Mucosa of rectum (tissue), 2 donors: ENCODE data around the gene PLEKHH1.

Experiments
- H3K27ac ChIP-seq, 2 donors: one replicate each; pipeline ENCODE4 v1.7.0; 2013; ENCODE audit warnings: inconsistent platforms in 2 of 2, low read depth in 2 of 2, low read length in 2 of 2
- H3K27me3 ChIP-seq, 2 donors: one replicate each; pipeline ENCODE4 v1.7.0; 2013; ENCODE audit warnings: low read length in 2 of 2; ENCODE audit not compliant: control insufficient read depth in 2 of 2, insufficient read depth in 2 of 2
- H3K36me3 ChIP-seq, 2 donors: one replicate each; pipeline ENCODE4 v1.7.0; 2013; ENCODE audit warnings: low read length in 2 of 2; ENCODE audit not compliant: control insufficient read depth in 2 of 2, insufficient read depth in 2 of 2
- H3K4me1 ChIP-seq, 2 donors: one replicate each; pipeline ENCODE4 v1.7.0; 2013; ENCODE audit warnings: low read length in 2 of 2, mild to moderate bottlenecking in 1 of 2; ENCODE audit not compliant: control insufficient read depth in 2 of 2, insufficient read depth in 2 of 2
- H3K4me3 ChIP-seq, 2 donors: one replicate each; pipeline ENCODE4 v1.7.0; 2013; ENCODE audit warnings: low read length in 2 of 2
- H3K9ac ChIP-seq, 2 donors: one replicate each; pipeline ENCODE4 v1.7.0; 2013; ENCODE audit warnings: low read length in 2 of 2, low read depth in 1 of 2, mild to moderate bottlenecking in 1 of 2
- H3K9me3 ChIP-seq, 2 donors: one replicate each; pipeline ENCODE4 v1.7.0; 2013; ENCODE audit warnings: low read length in 2 of 2; ENCODE audit not compliant: control insufficient read depth in 2 of 2
- donor health status: healthy.
- donor health status: Normal muscosa, but diverticular disease.

PLEKHH1 gene

DNA sequence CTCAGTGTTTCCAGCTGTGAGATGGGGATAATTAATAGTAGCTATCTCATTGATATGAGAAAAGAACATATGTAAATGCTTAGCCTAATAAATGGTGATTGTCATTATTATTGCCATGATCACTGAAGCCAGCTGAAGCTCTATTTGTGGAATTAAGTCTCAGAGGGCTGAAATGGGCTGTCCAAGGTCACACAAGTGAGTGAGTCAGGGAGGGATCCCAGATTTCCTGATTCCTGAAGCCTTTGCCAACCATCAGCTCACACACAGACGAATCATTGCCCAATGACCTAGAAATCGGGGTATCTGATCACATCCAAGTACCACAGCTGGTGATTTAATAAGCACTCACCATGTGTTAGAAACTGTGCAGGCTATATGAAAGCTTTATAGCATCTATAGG, 23.0 kb upstream of the PLEKHH1 start:
- Histone ChIP-seq H3K4me3 (no peak overlapping the region), H3K27ac (no peak overlapping the region), H3K9ac (no peak overlapping the region), H3K36me3 (no peaks in the 10 kb centered on the region), H3K27me3 (no peaks in the 10 kb centered on the region), H3K4me1 (peaks cover 9 to 11% of the 10 kb centered on the region in 2 donors), H3K9me3 (no peaks in the 10 kb centered on the region)

DNA sequence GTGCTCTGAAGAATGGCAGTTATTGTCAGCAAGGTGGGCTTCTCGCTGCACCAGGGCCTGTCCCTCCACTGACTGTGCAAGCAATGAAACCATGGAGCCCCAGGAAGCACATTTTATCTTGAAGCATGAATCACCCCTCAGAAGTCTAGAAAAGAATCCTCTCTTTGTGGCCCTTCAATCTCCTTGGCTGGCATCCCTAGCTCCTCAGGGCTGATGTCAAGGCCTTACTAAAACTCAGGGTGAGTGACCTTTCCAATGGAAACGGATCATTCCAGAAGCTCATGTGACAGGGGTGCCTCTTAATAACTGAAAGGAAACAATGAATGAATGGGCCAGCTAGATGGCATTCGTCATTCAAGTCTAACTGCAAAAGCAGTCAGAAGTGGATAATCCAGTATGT, 22.3 kb upstream of the PLEKHH1 start:
- H3K4me3 ChIP-seq: no peak overlapping the region
- no peak overlapping the region for H3K27ac ChIP-seq
- H3K36me3 ChIP-seq: no peaks in the 10 kb centered on the region
- peaks cover 13 to 14% of the 10 kb centered on the region in 2 donors for H3K4me1 ChIP-seq
- no peaks in the 10 kb centered on the region for H3K9me3 ChIP-seq
- H3K27me3 ChIP-seq: no peaks in the 10 kb centered on the region
- no peak overlapping the region for H3K9ac ChIP-seq

DNA sequence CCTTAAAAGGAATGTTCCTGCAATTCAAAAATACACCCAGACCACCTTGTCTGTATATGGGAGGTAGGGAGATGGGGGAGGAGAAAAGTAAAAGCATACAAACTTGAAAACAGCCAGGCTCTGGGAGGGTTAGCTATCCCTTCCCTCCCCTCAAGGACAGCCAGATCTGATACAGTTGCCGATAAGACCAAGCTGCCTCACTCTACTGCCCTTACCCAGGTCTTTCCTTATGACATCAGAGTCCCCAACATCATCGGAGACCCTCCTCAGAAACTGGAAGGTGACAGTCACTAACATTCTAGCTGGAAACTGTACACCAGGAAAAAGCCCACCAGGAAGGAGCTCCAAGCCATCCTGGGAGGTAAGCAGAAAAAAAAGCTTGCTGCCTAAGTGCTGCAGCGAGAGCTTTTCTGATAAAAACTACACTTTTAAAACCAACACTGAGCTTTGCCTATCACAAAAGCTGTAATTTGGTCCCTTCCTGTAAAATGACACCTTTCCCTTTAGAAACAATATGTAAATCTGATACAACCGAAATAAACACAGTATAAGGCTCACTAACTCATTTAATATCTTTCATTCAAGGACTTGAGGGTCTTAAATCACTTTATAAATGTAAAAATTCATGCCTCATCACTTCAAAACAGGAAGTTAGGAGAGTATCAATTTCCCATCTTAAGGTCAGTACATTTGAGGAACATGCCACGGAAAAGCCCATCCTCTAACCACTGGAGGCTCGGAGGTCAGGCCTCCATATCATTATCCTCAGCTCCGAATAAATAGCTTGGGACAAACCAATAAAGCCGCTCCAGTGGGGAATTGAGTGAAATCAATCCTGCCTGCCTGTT, 20.4 kb upstream of the PLEKHH1 start:
- Histone ChIP-seq H3K9ac (no peak overlapping the region), H3K4me1 (peaks cover 13 to 17% of the 10 kb centered on the region in 2 donors), H3K36me3 (no peaks in the 10 kb centered on the region), H3K9me3 (no peaks in the 10 kb centered on the region), H3K27me3 (no peaks in the 10 kb centered on the region), H3K27ac (no peak overlapping the region), H3K4me3 (no peak overlapping the region)

DNA sequence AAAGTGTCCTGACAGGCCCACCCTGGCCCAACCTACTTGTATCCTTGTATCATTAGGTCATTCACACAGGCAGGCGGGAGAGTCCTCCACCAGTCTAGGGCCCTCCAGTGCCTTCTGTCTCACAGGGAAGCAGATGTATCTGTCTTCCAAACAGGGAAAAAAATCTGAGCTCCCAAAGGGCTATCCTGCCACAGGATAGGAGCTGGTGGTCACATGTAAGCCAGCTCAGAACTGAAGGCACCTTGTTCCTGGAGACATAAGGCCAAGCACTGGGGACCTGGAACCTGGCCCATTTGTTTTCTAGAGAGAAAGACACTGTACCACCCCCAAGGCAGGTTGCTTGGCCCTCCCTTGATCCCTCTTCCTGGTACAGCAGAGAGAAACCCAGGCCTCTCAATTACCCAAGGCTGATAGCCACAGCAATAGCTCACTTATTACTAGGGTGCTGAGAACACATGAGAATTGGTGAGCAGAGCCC, 19.4 kb upstream of the PLEKHH1 start:
- peak overlapping the region; percentile 22 to 74 for H3K27ac ChIP-seq
- H3K4me3 ChIP-seq: peak overlapping the region in 1 of 2 donors; percentile 74
- no peaks in the 10 kb centered on the region for H3K9me3 ChIP-seq
- H3K4me1 ChIP-seq: peaks cover 13 to 17% of the 10 kb centered on the region in 2 donors
- H3K9ac ChIP-seq: peak overlapping the region; percentile 24 to 70
- H3K27me3 ChIP-seq: no peaks in the 10 kb centered on the region
- H3K36me3 ChIP-seq: no peaks in the 10 kb centered on the region

DNA sequence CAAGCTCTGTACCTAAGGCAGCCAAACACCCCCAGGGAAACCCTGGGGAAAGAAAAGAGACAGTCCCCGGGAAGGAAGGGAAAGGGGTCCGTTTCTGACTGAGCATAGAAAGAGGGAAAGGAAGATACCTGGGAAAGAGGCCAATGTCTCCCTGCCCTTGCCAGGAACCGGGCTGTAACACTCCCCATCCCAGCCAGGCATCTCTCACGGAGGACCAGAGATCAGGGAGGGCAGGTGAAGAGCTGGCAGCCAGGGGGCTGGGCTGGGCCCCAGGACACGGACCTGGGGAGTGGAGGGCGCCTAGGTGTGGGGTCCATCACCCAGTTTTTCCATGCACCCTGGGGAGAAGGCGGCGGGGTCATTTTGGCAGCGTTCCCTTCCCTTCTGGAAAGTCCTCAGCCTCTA, 18.9 kb upstream of the PLEKHH1 start:
- Histone ChIP-seq H3K27ac (peak overlapping the region; percentile 22 to 74), H3K9ac (peak overlapping the region; percentile 63 to 70), H3K4me1 (peaks cover 13 to 17% of the 10 kb centered on the region in 2 donors), H3K9me3 (no peaks in the 10 kb centered on the region), H3K4me3 (peak overlapping the region; percentile 72 to 74), H3K36me3 (no peaks in the 10 kb centered on the region), H3K27me3 (no peaks in the 10 kb centered on the region)

DNA sequence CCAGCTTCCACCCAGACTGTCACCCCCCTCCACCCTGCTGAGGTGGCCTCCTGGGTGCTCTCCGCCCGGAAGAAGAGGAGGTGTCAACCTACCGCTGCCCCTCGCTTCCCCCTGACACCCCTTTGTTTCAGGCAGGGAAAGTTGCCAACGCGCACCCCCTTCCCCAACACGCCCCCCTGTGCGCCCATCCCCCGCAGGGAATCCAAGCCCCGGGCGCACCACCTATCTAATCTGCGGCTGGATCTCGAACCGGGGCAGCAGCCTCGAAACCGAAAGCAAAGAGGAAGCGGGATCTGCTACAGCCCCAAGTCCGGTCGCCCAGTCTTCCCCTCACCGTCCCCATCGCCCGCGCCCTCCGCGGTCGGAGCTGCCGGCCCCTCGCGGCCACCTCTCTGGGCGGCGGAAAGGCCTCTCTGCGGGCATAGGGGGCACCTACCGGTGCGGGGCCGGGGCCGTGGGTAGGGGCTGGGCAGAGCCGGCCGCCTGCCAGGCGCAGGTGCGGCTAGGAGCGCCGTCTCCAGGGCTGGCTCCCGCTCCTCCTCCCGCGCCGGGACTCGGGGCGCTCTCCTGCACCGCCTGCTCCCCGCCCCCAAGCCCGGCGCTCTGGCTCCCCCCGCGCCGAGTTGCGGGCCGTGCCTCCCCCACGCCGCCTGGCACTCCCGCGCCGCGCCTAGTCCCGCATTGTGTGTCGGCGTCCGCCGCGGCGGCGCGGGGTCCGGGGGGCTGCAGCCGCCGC, 18.3 kb upstream of the PLEKHH1 start:
- no peaks in the 10 kb centered on the region for H3K9me3 ChIP-seq
- H3K9ac ChIP-seq: peak overlapping the region; percentile 63 to 70
- H3K36me3 ChIP-seq: no peaks in the 10 kb centered on the region
- peaks cover 13 to 17% of the 10 kb centered on the region in 2 donors for H3K4me1 ChIP-seq
- H3K27ac ChIP-seq: peak overlapping the region; percentile 52 to 74
- no peaks in the 10 kb centered on the region for H3K27me3 ChIP-seq
- H3K4me3 ChIP-seq: peak overlapping the region; percentile 72 to 74

DNA sequence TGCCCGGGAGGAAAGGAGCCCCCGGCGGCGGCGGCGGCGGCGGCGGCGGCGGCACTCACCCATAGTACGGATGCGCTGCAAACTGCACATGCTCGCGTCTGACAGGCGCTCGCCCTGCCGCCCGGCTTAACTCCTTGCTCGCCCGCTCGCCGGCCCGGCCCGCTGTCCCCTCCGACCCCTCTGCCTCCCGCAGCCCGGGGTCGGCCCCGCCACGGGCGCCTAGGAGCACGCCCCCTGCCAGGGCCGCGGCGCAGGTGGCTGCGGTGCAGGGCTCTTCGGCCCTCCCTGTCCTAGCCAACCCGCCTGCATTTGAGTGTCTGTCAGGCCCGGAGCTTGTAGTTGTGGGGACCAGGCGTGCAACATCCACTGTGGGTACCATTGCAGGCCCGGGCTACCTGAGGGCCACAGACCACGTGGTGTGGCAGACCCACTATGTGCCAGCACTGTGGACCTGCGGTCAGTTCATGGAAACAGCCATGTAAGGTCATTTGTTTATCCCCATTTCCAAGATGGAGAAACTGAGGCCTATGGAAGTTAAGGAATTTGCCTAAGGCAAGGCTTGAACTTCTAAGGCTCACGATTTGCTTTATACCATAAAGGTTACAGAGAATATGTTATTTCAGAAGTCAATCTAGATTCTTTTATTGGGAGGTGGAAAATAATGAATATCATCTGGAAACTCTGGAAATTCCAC, 17.6 kb upstream of the PLEKHH1 start:
- Histone ChIP-seq H3K36me3 (no peaks in the 10 kb centered on the region), H3K27ac (peak overlapping the region in 1 of 2 donors; percentile 74), H3K27me3 (no peaks in the 10 kb centered on the region), H3K9me3 (no peaks in the 10 kb centered on the region), H3K4me1 (peaks cover 13 to 17% of the 10 kb centered on the region in 2 donors), H3K4me3 (peak overlapping the region; percentile 64 to 72), H3K9ac (peak overlapping the region; percentile 56 to 70)

DNA sequence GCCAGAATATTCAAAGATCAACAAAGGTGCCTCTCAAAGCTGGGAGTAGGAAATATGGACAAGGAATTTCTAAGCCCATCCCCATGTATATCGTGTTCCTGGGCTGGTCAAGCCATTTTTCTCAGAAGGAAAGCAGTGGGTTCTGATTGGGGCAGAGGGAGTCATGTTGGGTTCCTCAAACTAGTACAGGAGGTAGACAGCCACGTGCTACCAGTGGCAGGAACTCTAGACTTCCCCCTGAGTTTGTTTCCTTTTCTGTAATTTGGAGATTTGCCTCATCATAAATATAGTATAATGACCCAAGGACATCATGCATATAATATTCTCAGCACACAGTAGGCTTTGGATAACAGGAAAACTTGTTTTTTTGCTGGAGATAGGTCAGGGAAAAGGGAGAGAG, 16.4 kb upstream of the PLEKHH1 start:
- no peak overlapping the region for H3K27ac ChIP-seq
- no peaks in the 10 kb centered on the region for H3K36me3 ChIP-seq
- H3K4me3 ChIP-seq: no peak overlapping the region
- H3K27me3 ChIP-seq: no peaks in the 10 kb centered on the region
- no peak overlapping the region for H3K9ac ChIP-seq
- H3K9me3 ChIP-seq: no peaks in the 10 kb centered on the region
- peaks cover 13 to 17% of the 10 kb centered on the region in 2 donors for H3K4me1 ChIP-seq

DNA sequence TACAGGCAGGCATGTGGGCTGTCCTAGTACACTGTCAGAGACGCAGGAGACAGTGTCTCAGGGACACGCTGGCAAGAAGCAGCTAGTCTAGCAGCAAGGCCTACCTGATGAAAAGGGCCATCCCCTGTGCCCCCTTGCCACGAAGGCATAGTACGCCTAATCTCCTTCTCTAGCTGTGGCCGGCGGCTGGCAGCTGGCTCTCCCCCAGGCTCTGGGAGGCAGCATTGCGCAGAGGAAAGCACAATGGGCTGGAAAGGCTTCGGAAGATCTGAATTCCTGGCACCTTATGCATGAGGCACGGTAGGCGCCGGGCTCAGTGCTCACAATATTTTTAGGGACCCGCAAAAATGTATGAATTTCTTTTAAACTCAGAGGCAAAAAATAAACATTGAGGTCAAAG, 16.0 kb upstream of the PLEKHH1 start:
- H3K27me3 ChIP-seq: no peaks in the 10 kb centered on the region
- H3K9me3 ChIP-seq: no peaks in the 10 kb centered on the region
- no peak overlapping the region for H3K4me3 ChIP-seq
- peaks cover 13 to 17% of the 10 kb centered on the region in 2 donors for H3K4me1 ChIP-seq
- no peak overlapping the region for H3K27ac ChIP-seq
- H3K9ac ChIP-seq: no peak overlapping the region
- H3K36me3 ChIP-seq: no peaks in the 10 kb centered on the region
